ENCODE results near the gene BDH1. TPM values are rescaled to one million over a fixed set of nuclear protein-coding genes. Genes with fewer than 3 reads are reported as not detected.

BDH1 gene
- total and polyA plus RNA-seq, 2 of the 13 experiments (the other 11 are each of a cell fraction or from before 2014, with no cell fraction given): 21.2 to 71.9 TPM

- TF ChIP-seq TRIM22 (IDR thresholded peaks at IDR 0.05) (no peak), GMEB1 (CRISPR knock-in tag; IDR thresholded peaks at IDR 0.05; ENCODE audit: borderline replicate concordance) (peak; percentile 68; the same call in 1 of the 2 replicates), MED13 (CRISPR knock-in tag; IDR thresholded peaks at IDR 0.05) (peak; percentile 52; the same call in 1 of the 2 replicates), HNF4A (CRISPR knock-in tag; IDR thresholded peaks at IDR 0.05) (peak; percentile 96), ZNF24 (IDR thresholded peaks at IDR 0.05) (no peak), ZNF816 (CRISPR knock-in tag; IDR thresholded peaks at IDR 0.05; ENCODE audit: borderline replicate concordance) (peak; percentile 20; the same call in 1 of the 2 replicates), MBD4 (IDR thresholded peaks at IDR 0.05; ENCODE audit: borderline replicate concordance, low read length) (no peak; the same call in 1 of the 2 replicates), ATM (IDR thresholded peaks at IDR 0.05; ENCODE audit: borderline replicate concordance) (no peak), MLXIP (CRISPR knock-in tag; IDR thresholded peaks at IDR 0.05; ENCODE audit: borderline replicate concordance) (0 out of 2 replicates have a peak, but pooled peaks have one; percentile 64), ZMYM2 (CRISPR knock-in tag; IDR thresholded peaks at IDR 0.05) (no peak), RFX5 (IDR thresholded peaks at IDR 0.05; ENCODE audit: low read depth, low read length) (no peak)
- TF ChIP-seq, protein P1, sequence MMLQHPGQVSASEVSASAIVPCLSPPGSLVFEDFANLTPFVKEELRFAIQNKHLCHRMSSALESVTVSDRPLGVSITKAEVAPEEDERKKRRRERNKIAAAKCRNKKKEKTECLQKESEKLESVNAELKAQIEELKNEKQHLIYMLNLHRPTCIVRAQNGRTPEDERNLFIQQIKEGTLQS (CRISPR knock-in tag; IDR thresholded peaks at IDR 0.05): no peak
- TF ChIP-seq, protein P2, sequence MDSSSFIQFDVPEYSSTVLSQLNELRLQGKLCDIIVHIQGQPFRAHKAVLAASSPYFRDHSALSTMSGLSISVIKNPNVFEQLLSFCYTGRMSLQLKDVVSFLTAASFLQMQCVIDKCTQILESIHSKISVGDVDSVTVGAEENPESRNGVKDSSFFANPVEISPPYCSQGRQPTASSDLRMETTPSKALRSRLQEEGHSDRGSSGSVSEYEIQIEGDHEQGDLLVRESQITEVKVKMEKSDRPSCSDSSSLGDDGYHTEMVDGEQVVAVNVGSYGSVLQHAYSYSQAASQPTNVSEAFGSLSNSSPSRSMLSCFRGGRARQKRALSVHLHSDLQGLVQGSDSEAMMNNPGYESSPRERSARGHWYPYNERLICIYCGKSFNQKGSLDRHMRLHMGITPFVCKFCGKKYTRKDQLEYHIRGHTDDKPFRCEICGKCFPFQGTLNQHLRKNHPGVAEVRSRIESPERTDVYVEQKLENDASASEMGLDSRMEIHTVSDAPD (CRISPR knock-in tag; IDR thresholded peaks at IDR 0.05): peak; percentile 48; the same call in 1 of the 2 replicates
- TF ChIP-seq, protein P3, sequence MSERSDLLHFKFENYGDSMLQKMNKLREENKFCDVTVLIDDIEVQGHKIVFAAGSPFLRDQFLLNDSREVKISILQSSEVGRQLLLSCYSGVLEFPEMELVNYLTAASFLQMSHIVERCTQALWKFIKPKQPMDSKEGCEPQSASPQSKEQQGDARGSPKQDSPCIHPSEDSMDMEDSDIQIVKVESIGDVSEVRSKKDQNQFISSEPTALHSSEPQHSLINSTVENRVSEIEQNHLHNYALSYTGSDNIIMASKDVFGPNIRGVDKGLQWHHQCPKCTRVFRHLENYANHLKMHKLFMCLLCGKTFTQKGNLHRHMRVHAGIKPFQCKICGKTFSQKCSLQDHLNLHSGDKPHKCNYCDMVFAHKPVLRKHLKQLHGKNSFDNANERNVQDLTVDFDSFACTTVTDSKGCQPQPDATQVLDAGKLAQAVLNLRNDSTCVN (CRISPR knock-in tag; IDR thresholded peaks at IDR 0.05; ENCODE audit: borderline replicate concordance): peak; percentile 83
- TF ChIP-seq, protein P4, sequence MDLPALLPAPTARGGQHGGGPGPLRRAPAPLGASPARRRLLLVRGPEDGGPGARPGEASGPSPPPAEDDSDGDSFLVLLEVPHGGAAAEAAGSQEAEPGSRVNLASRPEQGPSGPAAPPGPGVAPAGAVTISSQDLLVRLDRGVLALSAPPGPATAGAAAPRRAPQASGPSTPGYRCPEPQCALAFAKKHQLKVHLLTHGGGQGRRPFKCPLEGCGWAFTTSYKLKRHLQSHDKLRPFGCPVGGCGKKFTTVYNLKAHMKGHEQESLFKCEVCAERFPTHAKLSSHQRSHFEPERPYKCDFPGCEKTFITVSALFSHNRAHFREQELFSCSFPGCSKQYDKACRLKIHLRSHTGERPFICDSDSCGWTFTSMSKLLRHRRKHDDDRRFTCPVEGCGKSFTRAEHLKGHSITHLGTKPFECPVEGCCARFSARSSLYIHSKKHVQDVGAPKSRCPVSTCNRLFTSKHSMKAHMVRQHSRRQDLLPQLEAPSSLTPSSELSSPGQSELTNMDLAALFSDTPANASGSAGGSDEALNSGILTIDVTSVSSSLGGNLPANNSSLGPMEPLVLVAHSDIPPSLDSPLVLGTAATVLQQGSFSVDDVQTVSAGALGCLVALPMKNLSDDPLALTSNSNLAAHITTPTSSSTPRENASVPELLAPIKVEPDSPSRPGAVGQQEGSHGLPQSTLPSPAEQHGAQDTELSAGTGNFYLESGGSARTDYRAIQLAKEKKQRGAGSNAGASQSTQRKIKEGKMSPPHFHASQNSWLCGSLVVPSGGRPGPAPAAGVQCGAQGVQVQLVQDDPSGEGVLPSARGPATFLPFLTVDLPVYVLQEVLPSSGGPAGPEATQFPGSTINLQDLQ (CRISPR knock-in tag; IDR thresholded peaks at IDR 0.05): 0 out of 2 replicates have a peak, but pooled peaks have one; percentile 32
These were observed 34.7 kb upstream of the BDH1 start (continued) for GRCh38 chr3:197590313-197590962.
